Neural progenitor cell (in vitro differentiated cells): ENCODE data around the gene KCNJ15.

Source experiments
- EZH2 ChIP-seq: fragments of 200-600 bp; sonication (generic); IDR thresholded peaks from 2 replicates; pipeline ENCODE4 v1.6.1; 2017; ENCODE audit warnings: antibody characterized with exemption, mild to moderate bottlenecking, moderate library complexity
- EZH2phosphoT487 ChIP-seq: fragments of 200-600 bp; sonication (generic); IDR thresholded peaks from 2 replicates; pipeline ENCODE4 v1.6.1; 2017; ENCODE audit warnings: antibody characterized with exemption
- TF ChIP-seq, protein P1 (sequence below): fragments of 200-600 bp; sonication (generic); IDR thresholded peaks from 2 replicates; pipeline ENCODE4 v1.5.1; 2017; ENCODE audit warnings: antibody characterized with exemption, mild to moderate bottlenecking

- TF ChIP-seq, protein P1, sequence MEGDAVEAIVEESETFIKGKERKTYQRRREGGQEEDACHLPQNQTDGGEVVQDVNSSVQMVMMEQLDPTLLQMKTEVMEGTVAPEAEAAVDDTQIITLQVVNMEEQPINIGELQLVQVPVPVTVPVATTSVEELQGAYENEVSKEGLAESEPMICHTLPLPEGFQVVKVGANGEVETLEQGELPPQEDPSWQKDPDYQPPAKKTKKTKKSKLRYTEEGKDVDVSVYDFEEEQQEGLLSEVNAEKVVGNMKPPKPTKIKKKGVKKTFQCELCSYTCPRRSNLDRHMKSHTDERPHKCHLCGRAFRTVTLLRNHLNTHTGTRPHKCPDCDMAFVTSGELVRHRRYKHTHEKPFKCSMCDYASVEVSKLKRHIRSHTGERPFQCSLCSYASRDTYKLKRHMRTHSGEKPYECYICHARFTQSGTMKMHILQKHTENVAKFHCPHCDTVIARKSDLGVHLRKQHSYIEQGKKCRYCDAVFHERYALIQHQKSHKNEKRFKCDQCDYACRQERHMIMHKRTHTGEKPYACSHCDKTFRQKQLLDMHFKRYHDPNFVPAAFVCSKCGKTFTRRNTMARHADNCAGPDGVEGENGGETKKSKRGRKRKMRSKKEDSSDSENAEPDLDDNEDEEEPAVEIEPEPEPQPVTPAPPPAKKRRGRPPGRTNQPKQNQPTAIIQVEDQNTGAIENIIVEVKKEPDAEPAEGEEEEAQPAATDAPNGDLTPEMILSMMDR = no peak
- no peak for TF ChIP-seq EZH2
- no peak for TF ChIP-seq EZH2phosphoT487
These were observed 56.0 kb downstream of the KCNJ15 start for GRCh38 chr21:38312822-38313221.
